ENCODE results near the gene SCG2.
"Not testable (repeated sequence)": the region's sequence is repeated elsewhere in the genome, so short reads cannot be mapped to it uniquely, and the experiment has no call there.

DNA sequence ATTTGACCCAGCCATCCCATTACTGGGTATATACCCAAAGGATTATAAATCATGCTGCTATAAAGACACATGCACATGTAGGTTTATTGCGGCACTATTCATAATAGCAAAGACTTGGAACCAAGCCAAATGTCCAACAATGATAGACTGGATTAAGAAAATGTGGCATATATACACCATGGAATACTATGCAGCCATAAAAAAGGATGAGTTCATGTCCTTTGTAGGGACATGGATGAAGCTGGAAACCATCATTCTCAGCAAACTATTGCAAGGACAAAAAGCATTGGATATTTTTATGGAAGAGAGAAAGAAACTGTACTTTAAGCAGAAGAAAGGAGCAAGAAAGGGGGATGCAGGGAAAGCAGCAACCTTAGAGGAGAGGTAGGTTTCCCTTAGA is 9.5 kb downstream of the SCG2 start:
- TF ChIP-seq EZH2 (IDR thresholded peaks at IDR 0.05; ENCODE audit: borderline replicate concordance, low read length), result not testable (repeated sequence)
- TF ChIP-seq, protein P1, sequence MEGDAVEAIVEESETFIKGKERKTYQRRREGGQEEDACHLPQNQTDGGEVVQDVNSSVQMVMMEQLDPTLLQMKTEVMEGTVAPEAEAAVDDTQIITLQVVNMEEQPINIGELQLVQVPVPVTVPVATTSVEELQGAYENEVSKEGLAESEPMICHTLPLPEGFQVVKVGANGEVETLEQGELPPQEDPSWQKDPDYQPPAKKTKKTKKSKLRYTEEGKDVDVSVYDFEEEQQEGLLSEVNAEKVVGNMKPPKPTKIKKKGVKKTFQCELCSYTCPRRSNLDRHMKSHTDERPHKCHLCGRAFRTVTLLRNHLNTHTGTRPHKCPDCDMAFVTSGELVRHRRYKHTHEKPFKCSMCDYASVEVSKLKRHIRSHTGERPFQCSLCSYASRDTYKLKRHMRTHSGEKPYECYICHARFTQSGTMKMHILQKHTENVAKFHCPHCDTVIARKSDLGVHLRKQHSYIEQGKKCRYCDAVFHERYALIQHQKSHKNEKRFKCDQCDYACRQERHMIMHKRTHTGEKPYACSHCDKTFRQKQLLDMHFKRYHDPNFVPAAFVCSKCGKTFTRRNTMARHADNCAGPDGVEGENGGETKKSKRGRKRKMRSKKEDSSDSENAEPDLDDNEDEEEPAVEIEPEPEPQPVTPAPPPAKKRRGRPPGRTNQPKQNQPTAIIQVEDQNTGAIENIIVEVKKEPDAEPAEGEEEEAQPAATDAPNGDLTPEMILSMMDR (IDR thresholded peaks at IDR 0.05; ENCODE audit: low read length), result not testable (repeated sequence)
